Esophagus squamous epithelium (tissue), 5 donors: ENCODE results near the gene PLEKHM1. TPM values are rescaled to one million over a fixed set of nuclear protein-coding genes. Genes with fewer than 3 reads are reported as not detected.

Experiments used
- DNase-seq: peaks from one replicate; lab custom pipeline; 2025; lab: John Stamatoyannopoulos, UW
- H3K27ac ChIP-seq, 4 donors: fragments of 200-600 bp; sonication (generic); one replicate each; pipeline ENCODE4 v1.5.1; 2016 to 2019; ENCODE audit warnings: mild to moderate bottlenecking in 1 of 4
- H3K27me3 ChIP-seq, 4 donors: fragments of 200-600 bp; sonication (generic); 1 replicate in 3 of 4; 2 replicates in 1 of 4; pipeline versions ENCODE4 v1.5.1 to v1.6.0; 2017 to 2021; ENCODE audit warnings: antibody characterized with exemption in 1 of 4
- H3K36me3 ChIP-seq, 3 donors: fragments of 200-600 bp; sonication (generic); one replicate each; pipeline ENCODE4 v1.5.1; 2016 to 2019
- H3K4me1 ChIP-seq, 3 donors: fragments of 200-600 bp; sonication (generic); one replicate each; pipeline ENCODE4 v1.5.1; 2017 to 2019
- H3K4me3 ChIP-seq, 4 donors: fragments of 200-600 bp; sonication (generic); 1 replicate in 3 of 4; 2 replicates in 1 of 4; pipeline ENCODE4 v1.5.1; 2016 to 2019; ENCODE audit warnings: mild to moderate bottlenecking in 2 of 4, moderate library complexity in 1 of 4
- H3K9me3 ChIP-seq, 3 donors: fragments of 200-600 bp; sonication (generic); one replicate each; pipeline ENCODE4 v1.5.1; 2016 to 2019
- POLR2A ChIP-seq, 4 donors: fragments of 450-650 bp; IDR thresholded peaks; one replicate each; pipeline ENCODE4 v1.6.1; 2017; ENCODE audit warnings: antibody characterized with exemption in 4 of 4, mild to moderate bottlenecking in 4 of 4, moderate library complexity in 3 of 4
- WGBS, 2 donors: methylation state at CpG; one replicate each; pipeline ENCODE4 v1.1.5; 2018; 5-methylcytosine and 5-hydroxymethylcytosine counted together
- intact Hi-C: fragments of 100-400 bp; cut with DNase I; formaldehyde crosslinking; loops from one replicate; pipeline ENCODE4 v1.15.0; 2022
- total RNA-seq, 4 donors: library from RNA; depleted of rRNA; stranded (reverse); fragments of >200 nt; gene quantifications; one replicate each; pipeline ENCODE4 v1.1.0, GENCODE V29; 2016
- TF ChIP-seq, protein P1 (sequence below), 6 experiments: fragments of 450-650 bp in 4 of 6; fragments of 200-600 bp in 2 of 6; sonication (generic) in 2 of 6; IDR thresholded peaks; one replicate each; pipeline ENCODE4 v1.5.1; 2016 to 2019; ENCODE audit warnings: antibody characterized with exemption in 6 of 6, mild to moderate bottlenecking in 4 of 6, moderate library complexity in 4 of 6
- donor health status: DM: yes; HTN: yes; CAD: no.

Gene PLEKHM1
- total RNA-seq, 4 donors from 2014 or later: 47.7 to 105 (median 81.1) TPM

- intact Hi-C loops: no loop called here
- no peak for DNase-seq
- H3K4me3 ChIP-seq: no peak overlapping the region
- peaks cover 20 to 84% (median 23%) of the 10 kb centered on the region in 3 donors for H3K36me3 ChIP-seq
- peaks cover 28 to 51% (median 31%) of the 10 kb centered on the region in 3 donors for H3K4me1 ChIP-seq
- TF ChIP-seq, protein P1, sequence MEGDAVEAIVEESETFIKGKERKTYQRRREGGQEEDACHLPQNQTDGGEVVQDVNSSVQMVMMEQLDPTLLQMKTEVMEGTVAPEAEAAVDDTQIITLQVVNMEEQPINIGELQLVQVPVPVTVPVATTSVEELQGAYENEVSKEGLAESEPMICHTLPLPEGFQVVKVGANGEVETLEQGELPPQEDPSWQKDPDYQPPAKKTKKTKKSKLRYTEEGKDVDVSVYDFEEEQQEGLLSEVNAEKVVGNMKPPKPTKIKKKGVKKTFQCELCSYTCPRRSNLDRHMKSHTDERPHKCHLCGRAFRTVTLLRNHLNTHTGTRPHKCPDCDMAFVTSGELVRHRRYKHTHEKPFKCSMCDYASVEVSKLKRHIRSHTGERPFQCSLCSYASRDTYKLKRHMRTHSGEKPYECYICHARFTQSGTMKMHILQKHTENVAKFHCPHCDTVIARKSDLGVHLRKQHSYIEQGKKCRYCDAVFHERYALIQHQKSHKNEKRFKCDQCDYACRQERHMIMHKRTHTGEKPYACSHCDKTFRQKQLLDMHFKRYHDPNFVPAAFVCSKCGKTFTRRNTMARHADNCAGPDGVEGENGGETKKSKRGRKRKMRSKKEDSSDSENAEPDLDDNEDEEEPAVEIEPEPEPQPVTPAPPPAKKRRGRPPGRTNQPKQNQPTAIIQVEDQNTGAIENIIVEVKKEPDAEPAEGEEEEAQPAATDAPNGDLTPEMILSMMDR (IDR thresholded peaks at IDR 0.05): no peak
- TF ChIP-seq POLR2A (IDR thresholded peaks at IDR 0.05): no peak
- WGBS, 2 donors: 92 to 98% methylated on average over 7 to 20 of the region's 30 CpGs
- no peaks in the 10 kb centered on the region for H3K9me3 ChIP-seq
- no peaks in the 10 kb centered on the region for H3K27me3 ChIP-seq
- H3K27ac ChIP-seq: peak overlapping the region in 1 of 4 donors; percentile 28
Measured at GRCh38 chr17:45437465-45438283, 52.8 kb downstream of the PLEKHM1 start.

DNA sequence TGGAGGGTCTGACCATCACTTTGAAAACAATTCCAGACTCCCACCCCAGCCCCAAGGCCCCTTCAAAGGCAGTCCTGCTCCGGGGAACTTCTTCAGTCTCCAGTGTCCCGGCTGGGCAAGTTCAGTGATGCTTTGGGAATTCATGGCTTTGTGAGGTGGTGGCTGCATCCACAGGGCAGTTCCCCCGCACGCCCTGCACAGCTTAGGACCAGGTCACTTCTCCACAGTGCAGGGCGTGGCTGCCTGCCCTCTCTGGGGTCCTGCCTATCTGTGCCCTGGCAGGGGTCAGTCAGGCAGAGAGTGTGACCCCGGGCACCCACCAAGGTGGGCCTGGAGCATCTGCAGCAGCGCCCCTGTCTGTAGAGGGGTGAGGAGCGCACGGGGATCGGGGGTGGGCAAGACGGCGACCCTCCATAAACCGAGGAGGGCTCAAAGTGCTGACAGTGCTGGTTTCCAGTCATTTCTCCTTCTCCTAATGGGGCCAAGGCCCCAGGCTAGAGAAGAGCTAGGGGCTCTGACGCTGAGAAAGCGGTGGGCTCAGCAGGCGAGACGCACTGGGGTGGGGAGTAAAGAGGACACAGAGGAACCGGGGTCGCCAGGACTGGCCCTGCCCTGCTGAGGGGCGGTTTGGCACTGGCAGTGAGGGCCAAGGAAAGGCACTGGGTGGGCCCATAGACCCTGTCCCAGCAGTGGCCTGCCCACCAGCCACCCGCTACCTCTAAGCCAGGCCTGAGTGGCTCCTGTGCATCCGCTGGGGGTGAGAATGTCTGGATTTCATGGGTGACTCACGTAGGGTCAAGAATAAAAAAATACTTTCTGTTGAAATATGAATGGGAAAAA lies 53.7 kb downstream of the PLEKHM1 start:
- Histone ChIP-seq H3K36me3 (peaks cover 20 to 75% (median 23%) of the 10 kb centered on the region in 3 donors), H3K27ac (no peak overlapping the region), H3K9me3 (no peaks in the 10 kb centered on the region), H3K27me3 (peaks cover 0 to 6% (median 0%) of the 10 kb centered on the region in 4 donors), H3K4me1 (peaks cover 36 to 53% (median 37%) of the 10 kb centered on the region in 3 donors), H3K4me3 (no peak overlapping the region)
- intact Hi-C loops: no loop called here
- no peak for TF ChIP-seq POLR2A (IDR thresholded peaks at IDR 0.05)
- TF ChIP-seq, protein P1 (IDR thresholded peaks at IDR 0.05): no peak
- WGBS, 2 donors: 91 to 92% methylated on average over 5 to 14 of the region's 23 CpGs
- DNase-seq: no peak

DNA sequence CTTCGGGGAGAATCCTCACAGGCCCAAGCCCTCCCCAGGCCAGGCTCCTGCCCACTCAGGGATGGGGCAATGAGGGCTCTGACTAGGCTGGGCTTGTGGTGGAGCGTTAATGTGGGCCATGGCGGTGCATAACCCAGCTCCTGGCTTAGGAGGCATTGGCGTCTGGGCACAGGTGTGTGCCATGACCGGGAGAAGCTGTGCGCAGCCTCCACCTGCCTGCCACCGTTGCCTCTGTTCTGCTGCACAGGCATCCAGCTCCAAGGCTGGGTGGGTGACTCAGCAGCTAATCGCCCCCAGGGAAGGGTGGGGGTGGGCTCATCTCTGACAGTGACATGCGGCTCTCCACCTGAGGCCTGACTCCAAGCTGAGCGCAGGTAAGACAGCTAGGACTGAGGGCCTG lies 54.4 kb downstream of the PLEKHM1 start:
- TF ChIP-seq POLR2A (IDR thresholded peaks at IDR 0.05): no peak
- TF ChIP-seq, protein P1 (IDR thresholded peaks at IDR 0.05): no peak
- peaks cover 0 to 12% (median 0%) of the 10 kb centered on the region in 4 donors for H3K27me3 ChIP-seq
- H3K27ac ChIP-seq: no peak overlapping the region
- no peak for DNase-seq
- peaks cover 20 to 68% (median 23%) of the 10 kb centered on the region in 3 donors for H3K36me3 ChIP-seq
- no peak overlapping the region for H3K4me3 ChIP-seq
- peaks cover 42 to 53% (median 43%) of the 10 kb centered on the region in 3 donors for H3K4me1 ChIP-seq
- intact Hi-C loops: no loop called here
- no CpG with 5 or more reads among the region's 10 CpGs for WGBS, 2 donors
- H3K9me3 ChIP-seq: no peaks in the 10 kb centered on the region

DNA sequence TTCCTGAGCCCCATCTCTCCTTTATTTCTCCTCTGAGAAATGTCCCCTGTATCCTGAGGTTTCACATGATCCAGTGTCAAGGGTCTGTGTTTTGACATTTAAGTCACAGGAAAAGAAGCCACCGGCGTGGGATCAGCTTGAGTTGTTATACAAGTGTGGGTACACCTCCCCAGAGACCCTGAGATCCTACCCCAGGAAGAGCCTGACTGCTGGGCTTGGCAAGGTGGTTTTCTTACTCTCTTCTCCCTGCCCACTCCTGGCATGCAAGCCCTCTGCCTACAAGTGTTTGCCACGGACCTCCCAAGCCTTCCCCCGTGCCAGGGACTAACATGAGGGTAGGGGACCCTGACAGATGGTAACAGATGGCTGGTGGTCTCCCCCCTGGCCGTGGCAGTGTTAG lies 55.0 kb downstream of the PLEKHM1 start:
- H3K27me3 ChIP-seq: peaks cover 0 to 19% (median 0%) of the 10 kb centered on the region in 4 donors
- peaks cover 43 to 53% (median 45%) of the 10 kb centered on the region in 3 donors for H3K4me1 ChIP-seq
- intact Hi-C loops: no loop called here
- H3K4me3 ChIP-seq: no peak overlapping the region
- no peak for DNase-seq
- peak overlapping the region in 2 of 4 donors; percentile 2 to 50 for H3K27ac ChIP-seq
- H3K36me3 ChIP-seq: peaks cover 20 to 66% (median 23%) of the 10 kb centered on the region in 3 donors
- 71 to 100% methylated on average over 2 to 5 of the region's 5 CpGs for WGBS, 2 donors
- no peaks in the 10 kb centered on the region for H3K9me3 ChIP-seq
- TF ChIP-seq, protein P1 (IDR thresholded peaks at IDR 0.05): no peak
- no peak for TF ChIP-seq POLR2A (IDR thresholded peaks at IDR 0.05)
